ENCODE results near the gene GATB. TPM values are rescaled to one million over a fixed set of nuclear protein-coding genes. Genes with fewer than 3 reads are reported as not detected.
A peak's percentile ranks its signal among the peaks of the same experiment; 100 is the strongest.

The GATB gene
- total and polyA plus RNA-seq, 2 of the 4 experiments (the other 2 are of a cell fraction), result 18.7 to 20.3 TPM

DNA sequence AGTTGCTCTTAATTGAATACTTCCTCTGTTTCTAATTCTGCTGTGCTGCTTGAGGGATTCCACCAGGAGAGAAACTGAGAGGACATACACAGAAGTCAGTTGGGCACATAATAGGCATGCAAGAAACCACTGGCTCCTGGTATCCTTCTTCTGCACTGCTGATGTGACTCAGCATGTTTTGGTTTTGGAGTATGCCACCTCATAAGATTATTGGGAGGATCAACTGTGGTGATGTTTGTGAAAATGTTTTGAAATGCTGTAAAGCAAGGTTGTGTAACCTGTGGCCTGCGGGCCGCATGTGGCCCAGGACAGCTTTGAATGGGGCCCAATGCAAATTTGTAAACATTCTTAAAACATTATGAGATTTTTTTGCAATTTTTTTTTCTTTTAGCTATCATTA is 119.6 kb downstream of the GATB start:
- no TSS peak for BruUV-seq (replicated peaks)
- no CpG with 5 or more reads among the region's 2 CpGs for WGBS, 2 experiments (ENCODE audit: extremely low coverage in 2 of 2, insufficient read length in 1 of 2)
- intact Hi-C loops (cut with micrococcal nuclease), result loop anchor here (10.0 kb wide), 1 partner anchor 734 kb away; no protein-coding TSS in a partner anchor
- Histone ChIP-seq H2BK5ac (ENCODE audit: low read depth, low read length, poor library complexity, severe bottlenecking) (no peak overlapping the region), H2AK9ac (replicated peaks; ENCODE audit: low read depth, low read length, poor library complexity) (no peak overlapping the region), H3K9ac (ENCODE audit: low read depth, low read length) (no peak overlapping the region), H3K18ac (ENCODE audit: low read depth, low read length) (no peak overlapping the region), H3K79me1 (ENCODE audit: low read depth in 1 of 2, low read length in 2 of 2) (no peaks in the 10 kb centered on the region), H3K27ac (ENCODE audit: insufficient read depth, low read length) (no peak overlapping the region), H2AFZ (replicated peaks; ENCODE audit: low read length, poor library complexity) (no peak overlapping the region), H4K20me1 (ENCODE audit: insufficient read depth, low read length) (no peaks in the 10 kb centered on the region), H3K4me2 (ENCODE audit: low read depth, low read length) (no peak overlapping the region), H3K4me1 (ENCODE audit: control insufficient read depth, insufficient read depth, low read length) (no peaks in the 10 kb centered on the region), H4K8ac (ENCODE audit: low read depth in 2 of 2, low read length in 2 of 2) (no peak overlapping the region), H4K5ac (ENCODE audit: low read depth, low read length) (no peak overlapping the region), H3K4ac (ENCODE audit: low read depth, low read length) (no peak overlapping the region), H3K9me3 (ENCODE audit: control insufficient read depth, insufficient read depth, low read length) (no peaks in the 10 kb centered on the region), H4K91ac (ENCODE audit: insufficient read depth, low read depth, low read length) (no peak overlapping the region), H3K4me3 (ENCODE audit: insufficient read depth, low read depth, low read length) (no peak overlapping the region), H3K27me3 (ENCODE audit: control insufficient read depth, insufficient read depth, low read length) (peaks cover 11% of the 10 kb centered on the region), H3K36me3 (ENCODE audit: control insufficient read depth, insufficient read depth, low read length) (no peaks in the 10 kb centered on the region), H3K9me1 (ENCODE audit: insufficient read depth, low read length) (no peaks in the 10 kb centered on the region), H2BK20ac (ENCODE audit: low read depth, low read length) (no peak overlapping the region), H2BK120ac (ENCODE audit: low read depth, low read length) (no peak overlapping the region), H2BK15ac (ENCODE audit: low read depth, low read length) (no peak overlapping the region), H3K56ac (ENCODE audit: extremely low read depth, insufficient read depth, low read length) (no peak overlapping the region), H2AK5ac (ENCODE audit: low read depth, low read length) (no peak overlapping the region), H3K23ac (ENCODE audit: low read depth, low read length) (no peak overlapping the region), H3K14ac (replicated peaks; ENCODE audit: low read depth, low read length) (no peak overlapping the region)
- peak; percentile 33 for DNase-seq
- in situ Hi-C loops (cut with MboI; ENCODE audit: low sequenced_read_pairs), result no loop called here
- TF ChIP-seq CHD1 (IDR thresholded peaks at IDR 0.05; ENCODE audit: low read depth, low read length), result no peak
- TF ChIP-seq NFE2L2 (IDR thresholded peaks at IDR 0.05; ENCODE audit: low read depth, low read length), result peak; percentile 87
- TF ChIP-seq MAZ (IDR thresholded peaks at IDR 0.05; ENCODE audit: borderline replicate concordance, low read depth, low read length), result no peak
- TF ChIP-seq CEBPB (IDR thresholded peaks at IDR 0.05; ENCODE audit: low read depth, low read length), result no peak
- TF ChIP-seq SMC3 (IDR thresholded peaks at IDR 0.05; ENCODE audit: low read depth, low read length), result no peak
- TF ChIP-seq MAFK (IDR thresholded peaks at IDR 0.05; ENCODE audit: low read depth, low read length), result 0 out of 2 replicates have a peak, but pooled peaks have one; percentile 10
- TF ChIP-seq MXI1 (IDR thresholded peaks at IDR 0.05; ENCODE audit: borderline replicate concordance, low read depth, low read length), result no peak
- TF ChIP-seq RFX5 (IDR thresholded peaks at IDR 0.05; ENCODE audit: low read depth, low read length), result no peak
- TF ChIP-seq BHLHE40 (IDR thresholded peaks at IDR 0.05; ENCODE audit: low read depth, low read length), result no peak
- TF ChIP-seq, protein P1, sequence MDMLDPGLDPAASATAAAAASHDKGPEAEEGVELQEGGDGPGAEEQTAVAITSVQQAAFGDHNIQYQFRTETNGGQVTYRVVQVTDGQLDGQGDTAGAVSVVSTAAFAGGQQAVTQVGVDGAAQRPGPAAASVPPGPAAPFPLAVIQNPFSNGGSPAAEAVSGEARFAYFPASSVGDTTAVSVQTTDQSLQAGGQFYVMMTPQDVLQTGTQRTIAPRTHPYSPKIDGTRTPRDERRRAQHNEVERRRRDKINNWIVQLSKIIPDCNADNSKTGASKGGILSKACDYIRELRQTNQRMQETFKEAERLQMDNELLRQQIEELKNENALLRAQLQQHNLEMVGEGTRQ (IDR thresholded peaks at IDR 0.05; ENCODE audit: low read depth, low read length), result no peak
- dilution Hi-C loops (cut with HindIII; ENCODE audit: low sequenced_read_pairs, unreplicated experiment), result no loop called here
- ATAC-seq (ENCODE audit: low read depth), result peak; percentile 66; the same call in 1 of the 2 replicates
- CTCF ChIA-PET, result interaction anchor here (0.5 kb wide), 1 partner anchor 293 kb away, joined by 3 read pairs; no protein-coding TSS in a partner anchor
- POLR2A ChIA-PET (ENCODE audit: unreplicated experiment), result no interaction called here

Data from IMR-90 (cell line).